GM21360 (cell line): ENCODE measurements around the gene FBXO28.
"Not testable (repeated sequence)": the region's sequence is repeated elsewhere in the genome, so short reads cannot be mapped to it uniquely, and the experiment has no call there.

ENCODE experiments used
- ATAC-seq: cut with Tn5 transposase; IDR thresholded peaks from one replicate; pipeline ENCODE4 v1.9.1; 2021; ENCODE audit warnings: mild to moderate bottlenecking, moderate library complexity; ENCODE audit not compliant: unreplicated experiment

Gene FBXO28

GRCh38 chr1:224113918-224114786, at the start of gene FBXO28:
FBXO28 (plus strand) TSS chr1:224114111; CDS start chr1:224114130, 19 bp downstream.
- ATAC-seq = peak; percentile 99

GRCh38 chr1:224064150-224064549, 49.8 kb upstream of the FBXO28 start:
- ATAC-seq = no peak

GRCh38 chr1:224065455-224065854, 48.5 kb upstream of the FBXO28 start:
- ATAC-seq = no peak

GRCh38 chr1:224067207-224067606, 46.7 kb upstream of the FBXO28 start:
- no peak for ATAC-seq

GRCh38 chr1:224067621-224068457, 46.1 kb upstream of the FBXO28 start:
- ATAC-seq = no peak

- no peak for ATAC-seq
These were observed 45.3 kb upstream of the FBXO28 start for GRCh38 chr1:224068458-224069072.

- ATAC-seq = no peak
These were observed 44.8 kb upstream of the FBXO28 start for GRCh38 chr1:224069138-224069537.

- no peak for ATAC-seq
These were observed 43.4 kb upstream of the FBXO28 start for GRCh38 chr1:224070521-224070920.

GRCh38 chr1:224076407-224076806, 37.5 kb upstream of the FBXO28 start:
- ATAC-seq = no peak

GRCh38 chr1:224079644-224080043, 34.3 kb upstream of the FBXO28 start:
- ATAC-seq = not testable (repeated sequence)

GRCh38 chr1:224080115-224080774, 33.7 kb upstream of the FBXO28 start:
- no peak for ATAC-seq

- no peak for ATAC-seq
These were observed 32.3 kb upstream of the FBXO28 start for GRCh38 chr1:224081604-224082003.

- no peak for ATAC-seq
These were observed 31.8 kb upstream of the FBXO28 start for GRCh38 chr1:224082146-224082545.

GRCh38 chr1:224084867-224085266, 29.0 kb upstream of the FBXO28 start:
- ATAC-seq = no peak

GRCh38 chr1:224085421-224086108, 28.3 kb upstream of the FBXO28 start:
- ATAC-seq = no peak

- no peak for ATAC-seq
These were observed 26.6 kb upstream of the FBXO28 start for GRCh38 chr1:224087286-224087794.

- ATAC-seq = no peak
These were observed 24.3 kb upstream of the FBXO28 start for GRCh38 chr1:224089583-224089982.

- no peak for ATAC-seq
These were observed 23.8 kb upstream of the FBXO28 start for GRCh38 chr1:224090116-224090515.

GRCh38 chr1:224092111-224092510, 21.8 kb upstream of the FBXO28 start:
- ATAC-seq = no peak

- ATAC-seq = no peak
These were observed 21.3 kb upstream of the FBXO28 start for GRCh38 chr1:224092601-224093000.
